Loucy (cell line): ENCODE results near the gene ITGB6.

ENCODE experiments used
- H2AFZ ChIP-seq: fragments of 200-600 bp; sonication (generic); 2 replicates; pipeline ENCODE4 v1.6.0; 2016; ENCODE audit warnings: antibody characterized with exemption, mild to moderate bottlenecking, low read length, moderate library complexity
- H3F3A ChIP-seq: fragments of 200-600 bp; 2 replicates; pipeline ENCODE4 v1.6.0; 2016; ENCODE audit warnings: antibody characterized with exemption, low read depth, mild to moderate bottlenecking
- H3K27me3 ChIP-seq: fragments of 200-600 bp; sonication (generic); 2 replicates; pipeline ENCODE4 v1.6.1; 2014; ENCODE audit warnings: low read length, mild to moderate bottlenecking; ENCODE audit not compliant: insufficient read depth, poor library complexity, severe bottlenecking
- H3K36me3 ChIP-seq: fragments of 200-600 bp; sonication (generic); 2 replicates; pipeline ENCODE4 v1.6.1; 2016; ENCODE audit warnings: low read length; ENCODE audit not compliant: insufficient read depth
- H3K4me1 ChIP-seq: fragments of 200-600 bp; sonication (generic); 2 replicates; pipeline ENCODE4 v1.5.1; 2014; ENCODE audit warnings: low read length, mild to moderate bottlenecking; ENCODE audit not compliant: insufficient read depth, poor library complexity, severe bottlenecking
- H3K4me2 ChIP-seq: fragments of 200-600 bp; sonication (generic); 2 replicates; pipeline ENCODE4 v1.6.0; 2014; ENCODE audit warnings: antibody characterized with exemption, low read length, low read depth, mild to moderate bottlenecking; ENCODE audit not compliant: poor library complexity, severe bottlenecking
- H3K4me3 ChIP-seq: fragments of 200-600 bp; sonication (generic); 2 replicates; pipeline ENCODE4 v1.5.1; 2014; ENCODE audit warnings: low read length, mild to moderate bottlenecking, mixed read lengths; ENCODE audit not compliant: poor library complexity, severe bottlenecking
- H3K79me2 ChIP-seq: fragments of 200-600 bp; sonication (generic); 2 replicates; pipeline ENCODE4 v1.6.1; 2014; ENCODE audit warnings: low read length; ENCODE audit not compliant: insufficient read depth
- H3K9ac ChIP-seq: fragments of 200-600 bp; sonication (generic); 2 replicates; pipeline ENCODE4 v1.6.0; 2014; ENCODE audit warnings: mild to moderate bottlenecking, low read depth, low read length, moderate library complexity; ENCODE audit not compliant: poor library complexity, severe bottlenecking
- H3K9me2 ChIP-seq: fragments of 200-600 bp; sonication (generic); replicated peaks from 2 replicates; pipeline ENCODE4 v1.6.1; 2016; ENCODE audit warnings: low read depth, low read length, mixed read lengths
- H3K9me3 ChIP-seq: fragments of 200-600 bp; sonication (generic); 2 replicates; pipeline ENCODE4 v1.6.1; 2014; ENCODE audit warnings: mild to moderate bottlenecking, antibody characterized with exemption, low read length, low read depth; ENCODE audit not compliant: insufficient read depth
- H4K20me1 ChIP-seq: fragments of 200-600 bp; sonication (generic); 2 replicates; pipeline ENCODE4 v1.6.0; 2014; ENCODE audit warnings: antibody characterized with exemption, low read length, mild to moderate bottlenecking; ENCODE audit not compliant: insufficient read depth, poor library complexity, severe bottlenecking
- CTCF ChIP-seq: fragments of 200-600 bp; sonication (generic); conservative IDR thresholded peaks from 2 replicates; pipeline ENCODE4 v1.5.1; 2014; ENCODE audit warnings: mild to moderate bottlenecking, antibody characterized with exemption, low read length
- EZH2phosphoT487 ChIP-seq: fragments of 200-600 bp; IDR thresholded peaks from 2 replicates; pipeline ENCODE4 v1.6.1; 2018; ENCODE audit warnings: antibody characterized with exemption, mild to moderate bottlenecking, moderate library complexity, borderline replicate concordance

ITGB6 gene

GRCh38 chr2:160137464-160137863, 62.6 kb downstream of the ITGB6 start:
- H3K4me1 ChIP-seq = no peaks in the 10 kb centered on the region
- H3K9me2 ChIP-seq = no peaks in the 10 kb centered on the region
- TF ChIP-seq EZH2phosphoT487 (no peak), CTCF (no peak)
- no peaks in the 10 kb centered on the region for H3K9me3 ChIP-seq
- H3K27me3 ChIP-seq = no peaks in the 10 kb centered on the region
- H4K20me1 ChIP-seq = no peaks in the 10 kb centered on the region
- no peak overlapping the region for H3K4me3 ChIP-seq
- H2AFZ ChIP-seq = no peak overlapping the region
- no peak overlapping the region for H3K9ac ChIP-seq
- H3F3A ChIP-seq = no peaks in the 10 kb centered on the region
- H3K36me3 ChIP-seq = no peaks in the 10 kb centered on the region
- H3K4me2 ChIP-seq = no peak overlapping the region
- H3K79me2 ChIP-seq = no peaks in the 10 kb centered on the region

DNA sequence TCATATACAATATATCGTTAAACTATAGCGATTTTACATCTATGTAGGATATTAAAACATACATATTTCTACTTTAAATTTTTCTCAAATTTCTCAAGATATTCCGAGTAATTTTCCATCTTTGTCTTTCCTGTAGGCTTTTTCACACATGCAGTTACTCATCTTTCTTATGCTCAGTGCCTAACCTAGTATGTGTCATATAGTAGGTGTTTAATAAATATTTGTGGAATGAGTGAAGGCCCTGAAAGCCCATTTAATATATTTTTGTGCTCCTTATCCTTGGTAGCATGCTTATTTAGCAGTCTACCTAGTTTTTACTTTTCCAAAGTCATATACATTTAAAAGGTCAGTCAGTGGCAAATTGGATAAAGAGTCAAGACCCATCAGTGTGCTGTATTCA, 67.3 kb downstream of the ITGB6 start:
- H3K36me3 ChIP-seq = no peaks in the 10 kb centered on the region

DNA sequence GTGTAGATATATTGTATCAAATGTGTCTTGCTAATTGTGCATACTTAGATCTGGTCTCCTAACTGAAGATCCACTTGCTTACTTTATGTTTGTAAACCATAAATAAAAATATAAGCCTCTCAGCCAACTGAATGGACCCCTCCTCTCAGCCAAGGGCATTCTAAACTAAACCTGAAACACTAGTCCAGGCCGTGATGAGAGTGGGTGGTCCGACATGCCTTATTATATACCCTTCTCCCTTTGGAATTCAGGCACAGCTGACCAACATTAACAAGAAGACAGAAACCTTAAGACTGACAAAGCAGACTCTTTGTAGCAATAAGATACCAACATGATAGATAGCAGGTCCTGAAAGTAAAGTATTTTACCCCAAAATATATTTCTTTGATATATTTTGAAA, 73.3 kb downstream of the ITGB6 start:
- Histone ChIP-seq H3K4me3 (no peak overlapping the region), H3F3A (no peaks in the 10 kb centered on the region), H3K36me3 (no peaks in the 10 kb centered on the region), H3K4me1 (peaks cover 17% of the 10 kb centered on the region), H4K20me1 (no peaks in the 10 kb centered on the region), H3K9ac (no peak overlapping the region), H3K4me2 (no peak overlapping the region), H3K9me2 (no peaks in the 10 kb centered on the region), H3K9me3 (no peaks in the 10 kb centered on the region), H3K27me3 (no peaks in the 10 kb centered on the region), H3K79me2 (no peaks in the 10 kb centered on the region), H2AFZ (no peak overlapping the region)
- TF ChIP-seq EZH2phosphoT487 = no peak
- TF ChIP-seq CTCF = no peak

More for the DNA sequence above, 67.3 kb downstream of the ITGB6 start:
- Histone ChIP-seq H3F3A (no peaks in the 10 kb centered on the region), H3K4me3 (no peak overlapping the region), H3K4me2 (no peak overlapping the region), H3K9me3 (no peaks in the 10 kb centered on the region), H3K27me3 (no peaks in the 10 kb centered on the region), H2AFZ (no peak overlapping the region), H3K9ac (no peak overlapping the region), H3K9me2 (no peaks in the 10 kb centered on the region), H4K20me1 (no peaks in the 10 kb centered on the region), H3K79me2 (no peaks in the 10 kb centered on the region), H3K4me1 (peaks cover 5% of the 10 kb centered on the region)
- TF ChIP-seq CTCF (no peak), EZH2phosphoT487 (no peak)
